ENCODE results near the gene MRPL50.

The MRPL50 gene

GRCh38 chr9:101372327-101373118, 25.9 kb downstream of the MRPL50 start:
- DNase-seq = no peak

- DNase-seq = no peak
These were observed 26.6 kb downstream of the MRPL50 start for GRCh38 chr9:101371813-101372212.

- no peak for DNase-seq
These were observed 28.4 kb downstream of the MRPL50 start for GRCh38 chr9:101369884-101370531.

GRCh38 chr9:101369286-101369685, 29.1 kb downstream of the MRPL50 start:
- no peak for DNase-seq

GRCh38 chr9:101367323-101367722, 31.1 kb downstream of the MRPL50 start:
- DNase-seq = no peak

- DNase-seq = no peak
These were observed 32.2 kb downstream of the MRPL50 start for GRCh38 chr9:101366038-101366756.

- no peak for DNase-seq
These were observed 33.2 kb downstream of the MRPL50 start for GRCh38 chr9:101365181-101365580.

- DNase-seq = no peak
These were observed 36.0 kb downstream of the MRPL50 start for GRCh38 chr9:101362450-101362849.

- no peak for DNase-seq
These were observed 37.8 kb downstream of the MRPL50 start for GRCh38 chr9:101360647-101361046.

- no peak for DNase-seq
These were observed 38.7 kb downstream of the MRPL50 start for GRCh38 chr9:101359679-101360078.

GRCh38 chr9:101356619-101357018, 41.8 kb downstream of the MRPL50 start:
- no peak for DNase-seq

- no peak for DNase-seq
These were observed 43.4 kb downstream of the MRPL50 start for GRCh38 chr9:101354765-101355708.

- DNase-seq = no peak
These were observed 44.2 kb downstream of the MRPL50 start for GRCh38 chr9:101354143-101354764.

GRCh38 chr9:101353683-101354082, 44.7 kb downstream of the MRPL50 start:
- DNase-seq = no peak

- DNase-seq = no peak
These were observed 45.4 kb downstream of the MRPL50 start for GRCh38 chr9:101352892-101353463.

GRCh38 chr9:101350285-101350684, 48.1 kb downstream of the MRPL50 start:
- no peak for DNase-seq

- DNase-seq = no peak
These were observed 55.8 kb downstream of the MRPL50 start for GRCh38 chr9:101342595-101342994.

GRCh38 chr9:101341958-101342357, 56.5 kb downstream of the MRPL50 start:
- DNase-seq = no peak
